HepG2 (cell line): ENCODE measurements around the gene ADAM10. TPM values are rescaled to one million over a fixed set of nuclear protein-coding genes. Genes with fewer than 3 reads are reported as not detected.

Experiments
- CREB1 ChIP-seq, 2 experiments: fragments of 450-650 bp in 1 of 2; IDR thresholded peaks; 2 replicates each; pipeline ENCODE4 v1.6.1; 2016 to 2017; ENCODE audit warnings: control low read depth in 1 of 2, mild to moderate bottlenecking in 1 of 2, missing compliant biosample characterization in 1 of 2, missing genetic modification characterization in 1 of 2
- PITX1 ChIP-seq: sonication (generic); formaldehyde crosslinking; IDR thresholded peaks from 2 replicates; pipeline ENCODE4 v1.5.1; 2020; ENCODE audit warnings: mild to moderate bottlenecking, missing genetic modification reagents
- REXO4 ChIP-seq: sonication (generic); formaldehyde crosslinking; IDR thresholded peaks from 2 replicates; pipeline ENCODE4 v1.8.0; 2022; ENCODE audit warnings: missing genetic modification reagents, mild to moderate bottlenecking, borderline replicate concordance
- ZFP37 ChIP-seq: sonication (generic); formaldehyde crosslinking; IDR thresholded peaks from 2 replicates; pipeline ENCODE4 v1.4.0; 2020; ENCODE audit warnings: missing genetic modification reagents, borderline replicate concordance
- ZFYVE20 ChIP-seq: sonication (generic); formaldehyde crosslinking; IDR thresholded peaks from 2 replicates; pipeline ENCODE4 v1.8.0; 2023; ENCODE audit warnings: low read depth, mild to moderate bottlenecking, moderate library complexity, missing genetic modification reagents, borderline replicate concordance
- ZNF224 ChIP-seq: sonication (generic); formaldehyde crosslinking; IDR thresholded peaks from 2 replicates; pipeline ENCODE4 v1.5.0; 2020; ENCODE audit warnings: mild to moderate bottlenecking, missing genetic modification reagents
- ZNF44 ChIP-seq: sonication (generic); formaldehyde crosslinking; IDR thresholded peaks from 2 replicates; pipeline ENCODE4 v1.5.1; 2020; ENCODE audit warnings: mild to moderate bottlenecking, missing genetic modification reagents
- ZNF746 ChIP-seq: sonication (generic); formaldehyde crosslinking; IDR thresholded peaks from 2 replicates; pipeline ENCODE4 v1.8.0; 2022; ENCODE audit warnings: mild to moderate bottlenecking, missing genetic modification reagents
- polyA plus RNA-seq, 8 experiments: library from polyadenylated mRNA; depleted of rRNA in 3 of 8; stranded (reverse) in 7 of 8; unstranded in 1 of 8; fragments of >200 nt; fragmentation: Illumina TruSeq in 4 of 8; extraction: Trizol in 4 of 8; gene quantifications; 2 replicates each; pipeline versions ENCODE4 v1.2.1 to v1.2.3, GENCODE V29; 2011 to 2016; ENCODE audit warnings: low read depth in 4 of 8, missing spikeins in 1 of 8, mixed read lengths in 1 of 8; ENCODE audit not compliant: insufficient read depth in 1 of 8
- total RNA-seq, 5 experiments: library from RNA; depleted of rRNA; stranded (reverse); fragments of >200 nt; fragmentation: Illumina TruSeq; extraction: Trizol; gene quantifications; 2 replicates each; pipeline ENCODE4 v1.2.3, GENCODE V29; 2016; ENCODE audit warnings: low read depth in 1 of 5
- TF ChIP-seq, protein P1 (sequence below): sonication (generic); formaldehyde crosslinking; IDR thresholded peaks from 2 replicates; pipeline ENCODE4 v1.5.0; 2020; ENCODE audit warnings: missing genetic modification reagents
- TF ChIP-seq, protein P2 (sequence below): sonication (generic); formaldehyde crosslinking; conservative IDR thresholded peaks from 2 replicates; pipeline ENCODE4 v1.8.1; 2023; ENCODE audit warnings: missing genetic modification reagents
- TF ChIP-seq, protein P3 (sequence below): sonication (generic); formaldehyde crosslinking; IDR thresholded peaks from 2 replicates; pipeline ENCODE4 v1.5.1; 2020; ENCODE audit warnings: mild to moderate bottlenecking, missing genetic modification reagents, borderline replicate concordance

Gene ADAM10
- total and polyA plus RNA-seq, 2 of the 13 experiments (the other 11 are each of a cell fraction or from before 2014, with no cell fraction given): 92.7 to 125 TPM

DNA sequence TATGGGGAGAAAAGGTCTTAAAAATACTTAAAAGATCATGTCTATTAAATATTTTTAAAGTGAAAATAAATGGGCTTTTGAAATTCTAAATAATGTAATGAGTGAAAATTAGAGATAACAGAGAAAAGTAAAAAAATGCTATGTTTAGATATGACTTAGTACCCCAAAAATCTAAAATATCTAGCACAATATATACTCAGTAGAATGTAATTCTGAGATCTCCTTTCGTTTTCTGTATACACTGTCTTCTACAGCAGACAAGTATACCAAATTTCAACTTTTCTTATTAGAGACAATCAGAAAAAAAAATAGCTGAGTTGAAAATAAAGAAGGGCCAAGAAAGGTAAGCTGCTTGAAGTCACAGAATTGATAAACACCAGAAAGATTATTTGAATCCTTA, 140.8 kb downstream of the ADAM10 start (continued):
- TF ChIP-seq REXO4: no peak
- no peak for TF ChIP-seq ZNF44 (CRISPR knock-in tag)
- TF ChIP-seq, protein P1, sequence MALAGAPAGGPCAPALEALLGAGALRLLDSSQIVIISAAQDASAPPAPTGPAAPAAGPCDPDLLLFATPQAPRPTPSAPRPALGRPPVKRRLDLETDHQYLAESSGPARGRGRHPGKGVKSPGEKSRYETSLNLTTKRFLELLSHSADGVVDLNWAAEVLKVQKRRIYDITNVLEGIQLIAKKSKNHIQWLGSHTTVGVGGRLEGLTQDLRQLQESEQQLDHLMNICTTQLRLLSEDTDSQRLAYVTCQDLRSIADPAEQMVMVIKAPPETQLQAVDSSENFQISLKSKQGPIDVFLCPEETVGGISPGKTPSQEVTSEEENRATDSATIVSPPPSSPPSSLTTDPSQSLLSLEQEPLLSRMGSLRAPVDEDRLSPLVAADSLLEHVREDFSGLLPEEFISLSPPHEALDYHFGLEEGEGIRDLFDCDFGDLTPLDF (CRISPR knock-in tag): no peak
- TF ChIP-seq, protein P2, sequence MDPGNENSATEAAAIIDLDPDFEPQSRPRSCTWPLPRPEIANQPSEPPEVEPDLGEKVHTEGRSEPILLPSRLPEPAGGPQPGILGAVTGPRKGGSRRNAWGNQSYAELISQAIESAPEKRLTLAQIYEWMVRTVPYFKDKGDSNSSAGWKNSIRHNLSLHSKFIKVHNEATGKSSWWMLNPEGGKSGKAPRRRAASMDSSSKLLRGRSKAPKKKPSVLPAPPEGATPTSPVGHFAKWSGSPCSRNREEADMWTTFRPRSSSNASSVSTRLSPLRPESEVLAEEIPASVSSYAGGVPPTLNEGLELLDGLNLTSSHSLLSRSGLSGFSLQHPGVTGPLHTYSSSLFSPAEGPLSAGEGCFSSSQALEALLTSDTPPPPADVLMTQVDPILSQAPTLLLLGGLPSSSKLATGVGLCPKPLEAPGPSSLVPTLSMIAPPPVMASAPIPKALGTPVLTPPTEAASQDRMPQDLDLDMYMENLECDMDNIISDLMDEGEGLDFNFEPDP (CRISPR knock-in tag): no peak
- TF ChIP-seq PITX1 (CRISPR knock-in tag): no peak
- TF ChIP-seq ZNF746 (CRISPR knock-in tag): no peak
- no peak for TF ChIP-seq ZFYVE20
- no peak for TF ChIP-seq ZFP37
- no peak for TF ChIP-seq ZNF224 (CRISPR knock-in tag)
- TF ChIP-seq, protein P3, sequence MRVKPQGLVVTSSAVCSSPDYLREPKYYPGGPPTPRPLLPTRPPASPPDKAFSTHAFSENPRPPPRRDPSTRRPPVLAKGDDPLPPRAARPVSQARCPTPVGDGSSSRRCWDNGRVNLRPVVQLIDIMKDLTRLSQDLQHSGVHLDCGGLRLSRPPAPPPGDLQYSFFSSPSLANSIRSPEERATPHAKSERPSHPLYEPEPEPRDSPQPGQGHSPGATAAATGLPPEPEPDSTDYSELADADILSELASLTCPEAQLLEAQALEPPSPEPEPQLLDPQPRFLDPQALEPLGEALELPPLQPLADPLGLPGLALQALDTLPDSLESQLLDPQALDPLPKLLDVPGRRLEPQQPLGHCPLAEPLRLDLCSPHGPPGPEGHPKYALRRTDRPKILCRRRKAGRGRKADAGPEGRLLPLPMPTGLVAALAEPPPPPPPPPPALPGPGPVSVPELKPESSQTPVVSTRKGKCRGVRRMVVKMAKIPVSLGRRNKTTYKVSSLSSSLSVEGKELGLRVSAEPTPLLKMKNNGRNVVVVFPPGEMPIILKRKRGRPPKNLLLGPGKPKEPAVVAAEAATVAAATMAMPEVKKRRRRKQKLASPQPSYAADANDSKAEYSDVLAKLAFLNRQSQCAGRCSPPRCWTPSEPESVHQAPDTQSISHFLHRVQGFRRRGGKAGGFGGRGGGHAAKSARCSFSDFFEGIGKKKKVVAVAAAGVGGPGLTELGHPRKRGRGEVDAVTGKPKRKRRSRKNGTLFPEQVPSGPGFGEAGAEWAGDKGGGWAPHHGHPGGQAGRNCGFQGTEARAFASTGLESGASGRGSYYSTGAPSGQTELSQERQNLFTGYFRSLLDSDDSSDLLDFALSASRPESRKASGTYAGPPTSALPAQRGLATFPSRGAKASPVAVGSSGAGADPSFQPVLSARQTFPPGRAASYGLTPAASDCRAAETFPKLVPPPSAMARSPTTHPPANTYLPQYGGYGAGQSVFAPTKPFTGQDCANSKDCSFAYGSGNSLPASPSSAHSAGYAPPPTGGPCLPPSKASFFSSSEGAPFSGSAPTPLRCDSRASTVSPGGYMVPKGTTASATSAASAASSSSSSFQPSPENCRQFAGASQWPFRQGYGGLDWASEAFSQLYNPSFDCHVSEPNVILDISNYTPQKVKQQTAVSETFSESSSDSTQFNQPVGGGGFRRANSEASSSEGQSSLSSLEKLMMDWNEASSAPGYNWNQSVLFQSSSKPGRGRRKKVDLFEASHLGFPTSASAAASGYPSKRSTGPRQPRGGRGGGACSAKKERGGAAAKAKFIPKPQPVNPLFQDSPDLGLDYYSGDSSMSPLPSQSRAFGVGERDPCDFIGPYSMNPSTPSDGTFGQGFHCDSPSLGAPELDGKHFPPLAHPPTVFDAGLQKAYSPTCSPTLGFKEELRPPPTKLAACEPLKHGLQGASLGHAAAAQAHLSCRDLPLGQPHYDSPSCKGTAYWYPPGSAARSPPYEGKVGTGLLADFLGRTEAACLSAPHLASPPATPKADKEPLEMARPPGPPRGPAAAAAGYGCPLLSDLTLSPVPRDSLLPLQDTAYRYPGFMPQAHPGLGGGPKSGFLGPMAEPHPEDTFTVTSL (CRISPR knock-in tag): no peak
- TF ChIP-seq CREB1 (IDR thresholded peaks at IDR 0.05): no peak
- no peak for TF ChIP-seq CREB1 (CRISPR knock-in tag; IDR thresholded peaks at IDR 0.05)
- TF ChIP-seq, all 625 proteins: peak for 0
